RPMI7951 (cell line): ENCODE results near the gene PSAP. TPM values are rescaled to one million over a fixed set of nuclear protein-coding genes. Genes with fewer than 3 reads are reported as not detected.

ENCODE experiments used
- DNase-seq: peaks from one replicate; pipeline ENCODE4 v3.0.0-alpha.2; 2012; ENCODE audit warnings: low read depth
- total RNA-seq: library from RNA; depleted of rRNA; stranded (reverse); fragments of >200 nt; shearing (Covaris generic); gene quantifications from 2 replicates; pipeline ENCODE4 v1.2.3, GENCODE V29; 2014; rRNA removed

PSAP gene
- total RNA-seq, 1 experiment from 2014 or later = 324 TPM

DNA sequence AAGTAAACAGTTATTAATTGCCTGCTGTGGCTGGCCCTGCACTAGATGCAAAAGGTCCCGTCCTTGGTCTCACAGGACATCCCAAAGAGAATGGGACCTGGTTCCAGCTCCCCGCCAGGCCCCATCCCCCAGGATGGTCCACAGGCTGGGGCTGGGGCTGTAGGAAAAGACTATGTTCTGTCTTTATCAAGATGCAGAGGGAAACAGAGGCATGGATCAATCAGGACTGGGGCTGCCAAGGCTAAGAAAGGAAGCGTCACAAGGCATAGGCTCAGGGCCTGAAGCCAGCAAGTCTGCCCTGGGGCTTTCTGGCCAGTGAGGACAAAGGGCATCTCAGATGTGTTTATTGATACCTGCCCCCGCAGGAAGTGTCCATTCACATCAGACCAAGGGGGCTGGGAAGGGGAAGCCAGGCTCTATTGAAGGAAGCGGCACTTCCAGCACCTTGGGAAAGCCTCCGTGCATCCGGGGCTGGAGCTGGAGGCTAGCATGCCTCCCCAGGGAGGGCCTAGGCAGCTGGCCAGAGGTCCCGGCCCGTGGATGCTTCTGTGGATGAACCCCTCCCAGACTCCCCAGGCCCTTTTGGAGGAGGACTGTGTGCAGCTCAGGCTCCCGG is 83.5 kb downstream of the PSAP start:
- peak; percentile 70 for DNase-seq

DNA sequence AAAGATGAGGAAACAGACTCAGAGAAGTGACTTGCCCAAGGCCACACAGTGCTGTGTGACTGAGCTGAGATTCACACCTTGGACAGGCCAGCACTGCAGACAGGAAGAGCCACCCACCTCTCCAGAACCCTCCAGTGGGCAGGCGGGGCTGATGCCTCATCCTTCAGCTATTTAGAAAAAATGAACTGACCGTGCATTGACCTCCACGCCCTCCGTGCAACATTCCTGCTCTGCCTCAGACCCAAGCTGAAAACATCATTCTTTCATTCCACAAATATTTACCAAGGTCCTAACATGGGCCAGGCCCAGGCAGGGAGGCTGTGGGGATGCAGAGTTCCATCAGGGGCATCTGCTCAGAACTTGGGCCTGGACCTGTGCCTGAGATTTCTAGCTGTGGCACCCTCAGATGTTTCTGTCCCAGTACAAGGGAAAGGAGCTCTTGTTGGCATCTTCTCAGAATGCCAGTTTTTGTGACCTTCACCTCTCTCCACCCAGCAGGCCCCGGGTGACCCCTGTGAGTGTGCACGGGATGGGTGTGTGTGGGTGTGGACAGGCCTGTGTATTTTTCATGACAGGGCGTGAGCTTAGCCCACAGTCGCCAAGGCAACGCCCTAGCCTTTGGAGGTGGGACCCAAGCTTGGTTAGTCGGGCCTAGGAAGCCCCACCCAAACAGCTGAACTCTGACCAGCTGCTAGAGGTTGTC is 84.2 kb downstream of the PSAP start:
- DNase-seq = peak; percentile 91

Other genes with a start within 250 kb of the PSAP start
- gene C10orf105, start 131.5 kb downstream of the PSAP start, total RNA-seq = 0.10 and 0.12 TPM in 2 replicates
- 1.6 and 1.7 TPM in 2 replicates for gene VSIR, start 77.7 kb downstream of the PSAP start, total RNA-seq
- 9.4 and 14.5 TPM in 2 replicates for gene CHST3, start 113.1 kb upstream of the PSAP start, total RNA-seq
- gene SPOCK2, start 237.3 kb upstream of the PSAP start, total RNA-seq = 0.10 and 0.72 TPM in 2 replicates